Stomach smooth muscle (tissue), 2 donors: ENCODE data around the gene MAFG.

Experiments
- H3K27ac ChIP-seq: one replicate; pipeline ENCODE4 v1.7.0; 2013; ENCODE audit warnings: mild to moderate bottlenecking, low read length, inconsistent platforms
- H3K27me3 ChIP-seq, 2 donors: one replicate each; pipeline ENCODE4 v1.7.0; 2013; ENCODE audit warnings: low read length in 2 of 2; ENCODE audit not compliant: insufficient read depth in 2 of 2, control insufficient read depth in 1 of 2
- H3K36me3 ChIP-seq, 2 donors: one replicate each; pipeline ENCODE4 v1.7.0; 2013; ENCODE audit warnings: low read length in 2 of 2; ENCODE audit not compliant: control insufficient read depth in 2 of 2, insufficient read depth in 2 of 2
- H3K4me1 ChIP-seq: one replicate; pipeline ENCODE4 v1.7.0; 2013; ENCODE audit warnings: low read length; ENCODE audit not compliant: control insufficient read depth, insufficient read depth
- H3K4me3 ChIP-seq, 2 donors: one replicate each; pipeline ENCODE4 v1.7.0; 2013; ENCODE audit warnings: low read length in 2 of 2
- H3K9ac ChIP-seq, 2 donors: one replicate each; pipeline ENCODE4 v1.7.0; 2013; ENCODE audit warnings: low read length in 2 of 2, mild to moderate bottlenecking in 1 of 2
- H3K9me3 ChIP-seq, 2 donors: one replicate each; pipeline ENCODE4 v1.7.0; 2013; ENCODE audit warnings: low read length in 2 of 2; ENCODE audit not compliant: control insufficient read depth in 2 of 2
- donor health status: healthy.
- donor health status: Pancreatic carcinoma.

The MAFG gene

DNA sequence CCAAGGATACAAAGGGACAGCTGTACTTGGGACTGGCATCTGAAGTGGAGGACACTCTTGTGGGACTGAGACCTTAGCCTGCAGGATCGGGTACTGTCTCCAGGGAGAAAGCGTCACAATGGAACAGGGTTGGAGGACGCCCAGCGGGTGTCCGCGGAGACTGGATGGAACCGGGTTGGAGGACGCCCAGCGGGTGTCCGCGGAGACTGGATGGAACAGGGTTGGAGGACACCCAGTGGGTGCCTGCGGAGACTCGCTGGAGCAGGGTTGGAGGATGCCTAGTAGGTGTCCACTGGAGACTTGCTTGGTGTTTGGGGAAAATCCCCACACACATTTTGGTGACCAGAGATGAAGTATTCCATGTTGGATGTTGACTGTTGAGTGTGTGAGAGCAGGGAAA is 19.7 kb upstream of the MAFG start, which contains the start of gene MYADML2:
MYADML2 (minus strand) TSS at position 45 of the 400 bp plus-strand sequence. CDS start 5,492 bp downstream, outside the sequence.
- Histone ChIP-seq H3K9ac (no peak within 1 kb of the TSS), H3K27ac (no peak within 1 kb of the TSS), H3K9me3 (no peaks in the 10 kb centered on the region), H3K27me3 (peaks cover 2 to 5% of the 10 kb centered on the region in 2 donors), H3K4me3 (no peak within 1 kb of the TSS), H3K36me3 (no peaks in the 10 kb centered on the region), H3K4me1 (no peaks in the 10 kb centered on the region)

- Histone ChIP-seq H3K27ac (no peak overlapping the region), H3K4me1 (peaks cover 4% of the 10 kb centered on the region), H3K27me3 (peaks cover 9 to 17% of the 10 kb centered on the region in 2 donors), H3K9ac (no peak overlapping the region), H3K36me3 (no peaks in the 10 kb centered on the region), H3K9me3 (no peaks in the 10 kb centered on the region), H3K4me3 (no peak overlapping the region)
Measured at GRCh38 chr17:81944858-81945257, 17.3 kb upstream of the MAFG start.

DNA sequence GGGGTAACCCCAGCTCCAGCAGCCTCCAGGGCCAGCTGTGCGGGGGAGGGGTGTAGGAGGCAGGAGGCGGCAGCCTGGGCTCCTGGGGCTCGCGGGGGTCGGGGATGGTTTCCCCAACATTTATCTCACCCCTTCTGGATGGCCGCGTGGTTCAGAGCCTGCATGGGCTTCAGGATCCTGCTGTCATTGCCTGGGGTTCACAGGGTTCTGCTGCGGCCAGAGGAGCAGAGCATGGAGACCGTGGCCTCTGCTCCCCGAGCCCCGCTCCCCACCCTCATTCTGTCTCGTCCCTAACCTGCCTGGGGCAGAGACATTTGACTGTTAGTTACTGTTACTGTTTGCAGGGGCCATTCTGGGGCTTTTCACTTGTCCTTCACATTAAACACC is 14.6 kb upstream of the MAFG start:
- H3K4me1 ChIP-seq = peaks cover 8% of the 10 kb centered on the region
- peaks cover 9 to 17% of the 10 kb centered on the region in 2 donors for H3K27me3 ChIP-seq
- no peak overlapping the region for H3K27ac ChIP-seq
- H3K9ac ChIP-seq = no peak overlapping the region
- H3K4me3 ChIP-seq = no peak overlapping the region
- H3K36me3 ChIP-seq = no peaks in the 10 kb centered on the region
- no peaks in the 10 kb centered on the region for H3K9me3 ChIP-seq

- Histone ChIP-seq H3K4me1 (peaks cover 12% of the 10 kb centered on the region), H3K27me3 (peaks cover 9 to 17% of the 10 kb centered on the region in 2 donors)
Measured at GRCh38 chr17:81941484-81942166, 14.1 kb upstream of the MAFG start.

GRCh38 chr17:81940538-81941483 is 13.3 kb upstream of the MAFG start:
- Histone ChIP-seq H3K27ac (no peak overlapping the region), H3K9me3 (no peaks in the 10 kb centered on the region)

More at GRCh38 chr17:81941484-81942166, 14.1 kb upstream of the MAFG start:
- Histone ChIP-seq H3K4me3 (no peak overlapping the region), H3K36me3 (no peaks in the 10 kb centered on the region), H3K9ac (no peak overlapping the region), H3K9me3 (no peaks in the 10 kb centered on the region), H3K27ac (no peak overlapping the region)

DNA sequence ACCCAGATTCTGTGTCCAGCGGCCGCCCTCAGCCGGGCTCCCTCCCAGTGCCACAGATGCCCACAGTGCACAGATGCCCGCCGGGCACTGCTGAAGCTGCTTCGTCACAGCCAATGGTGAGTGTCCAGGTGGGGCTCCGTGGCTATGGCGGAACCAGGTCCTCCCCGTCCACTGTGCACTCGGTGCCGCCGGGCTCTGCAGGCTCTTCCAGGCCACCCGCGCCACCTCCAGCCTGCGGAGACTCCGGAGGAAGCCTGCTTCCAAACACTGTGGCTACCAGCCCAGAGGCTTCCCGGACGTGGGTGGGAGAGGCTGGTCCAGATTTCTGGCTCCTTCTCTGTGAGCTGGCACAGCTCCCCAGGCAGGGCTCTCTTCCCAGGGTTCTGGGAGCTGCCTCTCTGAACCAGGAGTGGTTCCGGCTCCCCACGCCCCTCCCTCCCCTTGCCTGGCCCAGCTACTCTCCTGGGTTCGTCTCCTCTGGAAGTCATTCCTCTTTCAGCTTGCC is 12.4 kb upstream of the MAFG start:
- no peaks in the 10 kb centered on the region for H3K36me3 ChIP-seq
- no peak overlapping the region for H3K9ac ChIP-seq
- no peaks in the 10 kb centered on the region for H3K9me3 ChIP-seq
- peaks cover 9 to 17% of the 10 kb centered on the region in 2 donors for H3K27me3 ChIP-seq
- H3K27ac ChIP-seq = no peak overlapping the region
- no peak overlapping the region for H3K4me3 ChIP-seq
- H3K4me1 ChIP-seq = peaks cover 16% of the 10 kb centered on the region

More at GRCh38 chr17:81940538-81941483, 13.3 kb upstream of the MAFG start:
- Histone ChIP-seq H3K9ac (no peak overlapping the region), H3K4me1 (peaks cover 16% of the 10 kb centered on the region), H3K27me3 (peaks cover 9 to 17% of the 10 kb centered on the region in 2 donors), H3K4me3 (no peak overlapping the region), H3K36me3 (no peaks in the 10 kb centered on the region)

- Histone ChIP-seq H3K9ac (no peak overlapping the region), H3K36me3 (no peaks in the 10 kb centered on the region), H3K4me3 (no peak overlapping the region), H3K27ac (no peak overlapping the region), H3K9me3 (no peaks in the 10 kb centered on the region), H3K27me3 (peaks cover 9 to 14% of the 10 kb centered on the region in 2 donors), H3K4me1 (peaks cover 16% of the 10 kb centered on the region)
Measured at GRCh38 chr17:81939218-81939617, 11.7 kb upstream of the MAFG start.

- Histone ChIP-seq H3K27ac (no peak overlapping the region), H3K4me3 (no peak overlapping the region), H3K27me3 (peaks cover 4% of the 10 kb centered on the region in 2 donors), H3K9me3 (no peaks in the 10 kb centered on the region), H3K9ac (no peak overlapping the region), H3K4me1 (peaks cover 14% of the 10 kb centered on the region), H3K36me3 (no peaks in the 10 kb centered on the region)
Measured at GRCh38 chr17:81935709-81936084, 8.2 kb upstream of the MAFG start.

GRCh38 chr17:81934850-81935708 is 7.5 kb upstream of the MAFG start:
- no peak overlapping the region for H3K27ac ChIP-seq
- H3K36me3 ChIP-seq = no peaks in the 10 kb centered on the region
- H3K4me1 ChIP-seq = peaks cover 11% of the 10 kb centered on the region
- no peak overlapping the region for H3K9ac ChIP-seq
- H3K9me3 ChIP-seq = no peaks in the 10 kb centered on the region
- H3K4me3 ChIP-seq = no peak overlapping the region
- peaks cover 0 to 4% of the 10 kb centered on the region in 2 donors for H3K27me3 ChIP-seq
